HG02938 (cell line): Measurements from ENCODE around the gene B4GALNT4.
"Not testable (repeated sequence)": the region's sequence is repeated elsewhere in the genome, so short reads cannot be mapped to it uniquely, and the experiment has no call there.

ENCODE experiments used
- ATAC-seq: cut with Tn5 transposase; IDR thresholded peaks from one replicate; pipeline ENCODE4 v1.9.1; 2021; ENCODE audit warnings: mild to moderate bottlenecking, moderate library complexity; ENCODE audit not compliant: unreplicated experiment

The B4GALNT4 gene

DNA sequence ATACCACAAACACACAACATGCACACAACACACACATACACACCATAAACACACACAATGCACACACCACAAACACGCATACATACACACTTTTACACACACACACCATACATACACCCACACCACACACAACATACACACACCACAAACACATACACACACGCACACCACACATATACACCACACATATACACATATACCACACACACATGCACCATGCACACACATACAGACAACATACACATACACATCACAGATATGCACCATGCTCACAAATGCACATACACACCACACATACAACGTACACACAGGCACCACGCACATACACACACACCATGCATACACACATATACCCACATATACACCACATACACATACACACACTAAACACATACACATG is 11.7 kb upstream of the B4GALNT4 start:
- ATAC-seq, result no peak

DNA sequence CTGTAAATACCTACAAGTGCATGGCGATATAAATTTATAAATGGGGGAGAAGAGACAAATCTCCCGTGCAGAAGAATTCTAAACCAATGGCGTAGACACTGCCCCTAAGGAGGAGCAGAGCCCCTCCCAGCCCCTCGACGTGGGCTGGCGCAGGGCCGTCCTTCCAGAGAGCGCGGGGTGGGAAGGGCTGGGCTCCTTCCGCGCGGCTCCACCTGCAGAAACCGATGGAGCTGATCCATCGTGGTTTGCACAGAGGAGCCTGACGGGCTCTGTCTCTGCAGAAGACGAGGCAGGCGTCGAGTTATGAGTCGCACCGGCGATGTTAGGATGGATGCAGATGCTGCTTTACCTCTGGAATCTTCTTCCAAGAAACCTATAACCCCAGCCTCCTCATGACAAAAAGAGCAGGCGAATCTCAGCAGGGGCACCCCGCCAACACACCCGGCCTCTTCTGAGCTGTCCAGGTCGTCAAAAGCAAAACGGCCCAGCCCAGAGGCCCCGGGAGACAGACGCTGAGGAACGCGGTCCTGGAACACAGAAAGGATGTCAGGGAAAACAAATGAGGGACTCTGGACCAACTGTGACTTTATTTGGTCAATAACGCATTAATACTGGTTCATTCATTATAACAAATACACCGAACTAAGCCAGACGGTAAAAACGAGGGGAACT is 11.0 kb upstream of the B4GALNT4 start:
- ATAC-seq, result no peak

DNA sequence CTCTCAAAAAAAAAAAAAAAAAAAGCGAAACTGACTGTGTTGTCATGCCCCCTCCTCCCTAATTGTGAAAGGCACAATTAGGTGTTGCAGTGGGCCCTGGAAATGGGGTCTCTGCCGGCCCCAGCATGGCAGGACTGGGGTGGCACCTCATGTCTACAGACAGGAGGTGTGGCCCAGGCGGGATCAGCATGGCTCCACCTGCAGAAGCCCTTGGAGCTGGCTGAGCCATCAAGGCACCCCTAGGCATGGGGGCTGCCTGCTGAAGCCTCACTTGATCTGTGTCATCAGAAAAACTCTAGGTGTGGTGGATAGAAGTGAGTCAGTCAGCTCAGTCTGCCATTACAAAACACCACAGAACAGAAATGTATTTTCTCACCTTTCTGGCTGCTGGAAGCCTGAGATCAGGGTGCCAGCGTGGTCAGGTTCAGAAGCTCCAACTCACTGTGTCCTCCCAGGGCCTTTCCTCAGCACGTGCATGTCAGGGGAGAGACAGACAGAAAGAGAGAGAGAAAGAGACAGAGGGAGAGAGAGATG is 10.1 kb upstream of the B4GALNT4 start:
- ATAC-seq, result no peak

DNA sequence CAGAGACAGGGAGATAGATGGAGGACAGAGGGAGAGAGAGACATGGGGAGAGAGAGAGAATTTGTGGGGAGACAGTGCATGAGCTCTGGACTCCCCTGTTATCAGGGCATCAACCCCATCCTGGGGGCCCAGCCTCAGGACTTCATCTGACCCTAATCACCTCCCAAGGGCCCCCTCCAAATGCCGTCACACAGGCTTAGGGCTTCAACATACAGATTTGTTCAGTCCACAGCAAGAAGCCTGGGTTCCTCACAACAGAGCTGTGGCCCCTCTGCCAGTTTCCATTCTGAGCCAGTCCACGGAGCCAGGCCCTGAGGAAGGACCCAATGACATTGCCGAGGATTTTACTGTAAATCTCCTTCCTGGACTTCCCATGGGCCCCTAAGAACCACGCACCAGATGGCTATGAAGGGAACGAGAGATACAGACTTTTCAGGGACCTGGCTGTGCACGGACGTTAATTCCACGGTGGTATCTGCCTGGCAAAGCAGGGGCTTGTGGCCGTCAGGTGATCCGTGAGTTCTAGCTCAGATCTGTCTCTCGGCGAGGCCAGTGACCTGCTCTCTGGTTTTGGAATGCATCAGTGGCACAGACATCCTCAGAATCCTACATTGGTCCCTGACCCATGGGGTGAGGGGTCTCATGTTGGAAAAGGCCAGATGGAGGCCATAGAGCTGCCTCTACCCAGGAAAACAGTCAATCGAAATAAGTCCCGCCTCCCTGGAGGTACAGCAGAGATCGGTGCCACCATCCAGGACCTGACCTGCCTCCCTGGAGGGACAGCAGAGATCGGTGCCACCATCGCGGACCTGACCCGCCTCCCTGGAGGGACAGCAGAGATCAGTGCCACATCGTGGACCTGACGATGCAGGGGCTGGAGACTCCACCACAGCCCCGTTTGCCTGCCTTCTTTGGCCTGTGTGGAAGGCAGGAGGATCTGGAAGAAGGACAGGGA is 8.7 kb upstream of the B4GALNT4 start:
- ATAC-seq, result no peak

DNA sequence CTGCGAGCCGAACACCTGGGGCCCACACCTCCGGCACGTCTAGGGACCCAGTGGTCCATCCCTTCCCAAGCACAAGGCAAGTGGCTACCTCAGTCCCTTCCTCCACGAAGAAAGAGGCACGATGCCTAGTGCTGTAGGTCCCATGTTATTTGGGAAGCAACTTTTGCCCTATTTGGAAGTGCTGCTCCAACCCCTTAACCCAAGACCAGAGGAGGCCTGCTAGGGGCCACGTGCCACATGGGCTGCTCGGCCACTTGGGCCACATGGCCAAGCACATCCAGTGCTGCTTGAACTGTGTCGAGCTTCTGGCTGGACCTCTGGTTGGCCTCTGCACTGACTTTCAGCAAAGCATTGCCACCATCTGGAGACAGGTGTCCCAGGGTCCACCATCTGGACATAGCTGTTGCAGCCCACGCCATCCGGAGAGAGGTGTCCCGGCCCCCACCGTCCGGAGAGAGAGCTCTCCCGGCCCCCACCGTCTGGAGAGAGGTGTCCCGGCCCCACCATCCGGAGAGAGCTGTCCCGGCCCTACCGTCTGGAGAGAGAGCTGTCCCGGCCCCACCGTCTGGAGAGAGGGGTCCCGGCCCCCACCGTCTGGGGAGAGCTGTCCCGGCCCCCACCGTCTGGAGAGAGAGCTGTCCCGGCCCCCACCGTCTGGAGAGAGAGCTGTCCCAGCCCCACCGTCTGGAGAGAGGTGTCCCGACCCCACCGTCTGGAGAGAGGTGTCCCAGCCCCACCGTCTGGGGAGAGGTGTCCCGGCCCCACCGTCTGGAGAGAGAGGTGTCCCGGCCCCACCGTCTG is 6.5 kb upstream of the B4GALNT4 start:
- ATAC-seq, result no peak

DNA sequence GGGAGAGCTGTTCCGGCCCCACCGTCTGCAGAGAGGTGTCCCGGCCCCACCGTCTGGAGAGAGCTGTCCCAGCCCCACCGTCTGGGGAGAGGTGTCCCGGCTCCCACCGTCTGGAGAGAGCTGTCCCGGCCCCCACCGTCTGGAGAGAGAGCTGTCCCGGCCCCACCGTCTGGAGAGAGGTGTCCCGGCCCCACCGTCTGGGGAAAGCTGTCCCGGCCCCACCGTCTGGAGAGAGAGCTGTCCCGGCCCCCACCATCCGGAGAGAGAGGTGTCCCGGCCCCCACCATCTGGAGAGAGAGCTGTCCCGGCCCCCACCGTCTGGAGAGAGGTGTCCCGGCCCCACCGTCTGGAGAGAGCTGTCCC is 5.9 kb upstream of the B4GALNT4 start:
- ATAC-seq, result not testable (repeated sequence)

DNA sequence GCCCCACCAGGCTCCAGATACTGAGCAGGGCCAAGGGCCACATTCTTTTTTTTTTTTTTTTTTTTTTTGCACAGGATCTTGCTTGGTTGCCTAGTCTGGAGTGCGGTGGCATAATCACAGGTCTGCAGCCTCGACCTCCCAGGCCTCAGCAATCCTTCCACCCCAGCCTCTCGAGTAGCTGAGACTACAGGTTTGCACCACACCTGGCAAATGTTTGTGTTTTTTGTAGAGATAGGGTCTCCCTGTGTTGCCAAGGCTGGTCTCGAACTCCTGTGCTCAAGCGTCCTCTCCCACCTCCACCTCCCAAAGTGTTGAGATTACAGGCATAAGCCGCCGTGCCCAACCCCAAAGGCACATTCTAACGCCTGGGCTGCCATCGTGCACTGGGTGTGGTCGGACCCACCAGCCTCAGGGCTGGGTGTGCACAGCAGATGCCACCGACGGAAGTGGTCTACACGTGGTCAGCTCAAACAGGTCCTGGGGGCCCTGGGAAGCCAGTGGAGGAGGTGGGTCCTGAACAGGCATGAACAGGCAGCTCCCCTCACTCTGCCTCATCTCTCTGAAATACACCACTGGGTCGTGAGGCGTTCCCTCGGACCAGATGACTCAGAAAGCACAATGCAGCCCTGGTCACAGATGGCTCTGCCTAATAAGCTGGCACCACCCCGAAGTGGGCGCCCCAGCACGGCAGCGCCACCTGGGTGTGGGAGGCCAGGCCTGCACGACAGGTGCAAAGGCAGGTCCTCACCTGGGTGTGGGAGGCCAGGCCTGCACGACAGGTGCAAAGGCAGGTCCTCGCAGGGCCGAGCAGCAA is 5.1 kb upstream of the B4GALNT4 start:
- no peak for ATAC-seq

DNA sequence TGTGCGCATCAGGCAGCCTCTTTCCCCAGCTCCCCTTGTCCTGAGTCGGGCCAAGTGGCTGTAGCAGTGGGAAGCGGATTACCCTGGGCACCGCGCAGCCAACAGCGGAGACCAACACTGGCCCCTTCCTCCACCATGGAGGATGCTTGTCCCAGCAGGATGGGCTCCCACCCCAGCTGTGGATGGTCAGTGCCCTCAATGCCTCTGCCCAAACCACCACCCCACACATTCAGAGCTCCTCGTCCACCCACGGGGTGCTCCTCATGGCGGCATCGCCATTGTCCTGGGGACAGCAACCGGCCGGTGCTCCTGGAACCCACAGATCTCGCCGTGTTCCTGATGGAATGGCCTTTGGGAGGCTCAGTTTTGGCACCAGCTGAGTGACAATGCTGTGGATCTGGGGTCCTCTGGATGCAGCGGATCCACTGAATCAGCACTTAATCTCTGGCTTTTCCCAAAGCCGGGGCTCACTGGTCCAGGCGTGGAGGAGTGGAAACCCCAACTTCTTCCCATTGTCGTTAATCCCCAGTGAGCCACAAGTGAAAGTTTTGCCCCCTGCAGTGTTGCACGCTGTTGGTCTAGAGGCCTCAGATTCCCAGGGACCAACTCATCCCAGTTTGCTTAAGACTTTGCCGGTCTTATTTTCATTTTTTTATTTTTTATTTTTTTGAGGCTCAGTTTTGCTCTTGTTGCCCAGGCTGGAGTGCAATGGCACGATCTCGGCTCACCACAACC is 4.1 kb upstream of the B4GALNT4 start:
- ATAC-seq, result no peak

DNA sequence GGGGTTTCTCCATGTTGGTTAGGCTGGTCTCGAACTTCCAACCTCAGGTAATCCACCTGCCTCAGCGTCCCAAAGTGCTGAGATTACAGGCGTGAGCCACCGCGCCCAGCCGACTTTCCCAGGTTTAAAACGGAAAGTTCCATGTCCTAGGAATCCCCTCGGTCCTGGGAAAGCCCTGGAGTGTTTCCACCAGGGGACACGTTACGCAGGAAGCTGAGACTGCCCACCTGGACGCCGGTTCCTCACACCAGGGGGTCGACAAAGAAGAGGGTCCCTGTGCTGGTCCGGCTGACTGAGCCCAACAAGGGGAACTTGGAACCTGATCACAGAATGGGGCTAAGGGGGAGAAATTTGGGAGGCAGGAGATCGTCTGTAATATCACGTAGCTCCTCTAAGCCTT is 3.5 kb upstream of the B4GALNT4 start:
- no peak for ATAC-seq

DNA sequence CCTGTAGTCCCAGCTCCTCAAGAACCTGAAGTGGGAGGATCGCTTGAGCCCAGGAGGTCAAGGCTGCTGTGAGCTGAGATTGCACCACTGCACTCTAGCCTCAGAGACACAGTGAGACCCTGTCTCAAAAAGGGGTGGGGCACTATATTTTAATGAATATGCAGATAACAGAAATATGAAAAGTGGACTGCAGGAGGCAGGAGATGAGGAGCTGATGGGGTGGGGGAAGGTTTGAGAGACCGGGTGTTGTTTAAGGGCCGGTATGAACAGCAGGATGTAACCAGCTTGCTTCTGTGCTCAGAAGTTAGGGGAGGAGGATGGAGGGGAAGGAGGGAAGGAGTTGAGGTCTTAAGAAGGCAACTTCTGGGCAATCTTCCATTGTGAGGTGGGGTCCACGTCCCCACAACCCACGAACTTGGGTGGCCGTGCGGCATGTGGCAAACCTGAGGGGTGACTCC is 1.3 kb upstream of the B4GALNT4 start:
- no peak for ATAC-seq

DNA sequence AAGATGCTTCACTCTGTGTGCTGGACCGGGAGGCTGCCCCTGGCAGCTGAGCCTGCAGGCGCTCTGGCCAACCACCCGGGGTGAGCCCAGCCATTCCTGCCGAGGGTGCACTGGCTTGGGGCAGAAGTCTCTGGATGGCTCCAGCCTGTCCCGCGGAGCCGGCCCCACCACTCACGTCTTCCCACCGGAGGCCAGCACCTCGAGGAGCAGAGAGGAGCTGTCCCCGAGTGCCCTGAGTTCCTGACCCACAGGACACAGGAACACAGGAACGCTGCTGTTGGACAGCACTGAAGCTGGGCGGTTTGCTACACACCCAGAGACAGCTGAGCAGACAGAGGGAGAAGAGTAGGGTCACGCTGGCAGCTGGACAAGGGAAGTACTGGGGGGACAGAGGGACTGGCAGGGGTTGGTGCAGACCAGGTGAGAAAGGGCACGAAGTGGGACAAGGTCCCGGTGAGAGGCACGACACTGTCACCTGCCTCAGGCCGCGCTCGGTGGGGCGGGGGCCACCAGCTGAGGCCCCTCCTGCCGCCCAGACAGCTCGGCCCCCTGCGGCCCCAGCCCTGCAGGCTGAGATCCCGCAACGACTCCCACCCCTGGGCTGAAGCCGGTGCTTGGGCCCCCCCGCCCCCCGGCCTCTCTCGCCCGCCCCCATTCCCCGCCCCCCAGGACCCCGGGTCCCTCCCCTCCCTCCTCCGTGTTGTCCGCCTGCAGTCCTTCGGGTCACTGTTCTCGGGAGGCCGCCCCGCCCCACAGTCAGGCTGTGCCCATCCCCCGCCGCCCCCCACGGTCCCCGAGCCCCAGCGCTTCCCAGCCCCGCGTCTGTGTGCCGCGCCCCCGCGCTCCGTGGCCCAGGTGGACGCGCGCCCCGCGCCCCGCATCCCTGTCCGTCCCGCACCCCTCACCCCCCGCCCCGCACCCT is 624 bp upstream of the B4GALNT4 start:
- no peak for ATAC-seq

DNA sequence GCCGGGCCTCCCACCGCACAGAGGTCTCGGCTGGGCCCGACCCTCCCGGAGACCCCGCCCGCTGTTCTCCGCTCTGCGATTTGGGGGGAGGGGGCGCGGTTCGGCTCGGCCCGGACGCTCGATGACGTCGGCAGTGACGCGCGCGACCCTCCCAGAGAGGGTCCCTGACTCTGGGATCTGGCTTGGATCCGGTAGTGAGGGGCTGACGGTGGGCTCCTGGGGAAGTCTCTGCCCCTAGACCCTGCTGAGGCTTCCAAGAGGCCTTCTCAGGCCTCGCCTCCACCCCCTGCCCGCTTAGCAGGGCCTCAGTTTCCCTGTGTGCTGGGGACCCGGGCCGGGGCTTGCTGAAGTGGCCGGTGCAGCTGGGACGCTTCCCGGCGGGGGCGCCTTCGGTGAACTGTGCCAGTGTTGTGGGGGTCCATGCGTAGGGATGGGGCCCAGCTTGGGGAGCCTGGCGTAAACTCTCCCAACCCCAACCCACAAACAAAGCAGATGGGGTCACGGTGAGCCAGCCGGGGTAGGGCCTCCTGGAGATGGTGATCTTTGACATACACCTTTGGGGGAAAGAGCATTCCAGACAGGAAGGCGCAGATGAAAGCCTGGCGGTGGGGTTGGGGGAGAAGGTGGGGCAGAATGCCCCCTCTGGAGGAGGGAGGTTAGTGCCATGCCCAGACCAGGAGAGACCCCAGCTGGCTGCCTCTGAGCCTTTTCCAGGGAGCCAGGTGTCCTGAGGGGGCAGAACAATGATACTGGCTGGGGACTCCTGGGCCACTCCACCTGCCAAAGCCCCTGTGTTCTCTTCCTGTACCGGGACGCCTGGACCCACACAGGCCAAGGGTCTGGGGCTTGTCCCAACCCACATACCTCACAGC is 1.0 kb downstream of the B4GALNT4 start:
- no peak for ATAC-seq

DNA sequence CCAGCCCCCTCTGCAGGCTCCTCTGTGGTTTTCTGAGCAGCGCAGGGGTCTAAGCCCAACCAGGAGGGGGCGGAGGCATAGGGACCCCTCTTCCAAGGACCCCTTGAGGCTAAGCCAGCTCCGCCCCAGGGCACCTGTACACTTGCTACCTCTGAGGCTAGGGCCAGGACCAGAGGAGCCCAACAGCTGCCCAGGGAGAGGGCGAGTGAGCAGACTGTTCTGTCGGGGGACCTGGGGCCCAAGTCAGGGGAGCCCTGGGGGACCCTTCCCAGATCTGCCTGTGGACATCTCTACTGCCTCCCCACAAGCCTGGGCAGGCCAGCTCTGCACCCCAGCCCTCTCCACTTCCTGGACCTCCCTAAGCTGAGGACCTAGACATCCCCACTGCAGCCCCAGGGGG is 1.8 kb downstream of the B4GALNT4 start:
- ATAC-seq, result no peak

DNA sequence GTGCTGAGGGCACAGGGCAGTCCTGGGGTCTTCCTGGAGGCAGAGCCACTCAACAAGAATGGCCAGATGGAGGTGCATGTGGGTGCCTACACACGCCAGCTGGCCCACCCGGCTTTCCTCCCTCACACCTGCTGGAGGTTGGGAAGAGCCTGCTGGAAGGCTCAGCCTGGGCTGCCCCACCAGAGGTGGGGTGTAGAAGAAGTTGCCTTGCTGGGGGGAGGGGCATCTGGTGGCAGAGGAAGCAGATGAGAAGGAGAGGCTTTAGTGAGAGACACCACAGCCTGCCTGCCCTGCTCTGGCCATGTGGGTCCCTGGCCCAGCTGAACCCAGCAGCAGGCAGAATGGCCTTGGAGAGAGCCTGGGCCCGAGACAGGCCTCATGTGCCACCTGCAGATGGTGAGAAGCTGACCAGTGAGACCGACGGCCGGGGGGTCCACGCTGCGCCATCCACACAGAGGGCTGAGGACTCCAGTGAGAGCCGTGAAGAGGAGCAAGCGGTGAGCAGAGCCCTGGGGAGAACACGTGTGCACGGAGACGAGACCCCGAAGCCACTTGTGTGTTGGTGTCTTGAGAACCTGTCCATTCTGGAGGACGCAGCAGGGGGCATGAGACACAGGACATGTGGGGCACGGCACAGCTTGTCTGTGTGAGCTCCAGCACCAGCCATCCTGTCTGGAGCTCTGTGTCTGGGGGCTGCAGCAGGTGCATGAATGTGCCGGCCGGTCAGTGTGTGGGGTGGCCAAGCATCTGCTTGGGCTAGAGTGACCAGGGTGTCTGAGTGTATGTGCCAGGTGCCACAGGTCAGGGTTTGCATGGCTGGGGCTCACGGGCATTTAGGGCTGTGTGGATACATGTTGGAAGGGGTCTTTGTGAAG is 2.7 kb downstream of the B4GALNT4 start:
- ATAC-seq, result no peak

DNA sequence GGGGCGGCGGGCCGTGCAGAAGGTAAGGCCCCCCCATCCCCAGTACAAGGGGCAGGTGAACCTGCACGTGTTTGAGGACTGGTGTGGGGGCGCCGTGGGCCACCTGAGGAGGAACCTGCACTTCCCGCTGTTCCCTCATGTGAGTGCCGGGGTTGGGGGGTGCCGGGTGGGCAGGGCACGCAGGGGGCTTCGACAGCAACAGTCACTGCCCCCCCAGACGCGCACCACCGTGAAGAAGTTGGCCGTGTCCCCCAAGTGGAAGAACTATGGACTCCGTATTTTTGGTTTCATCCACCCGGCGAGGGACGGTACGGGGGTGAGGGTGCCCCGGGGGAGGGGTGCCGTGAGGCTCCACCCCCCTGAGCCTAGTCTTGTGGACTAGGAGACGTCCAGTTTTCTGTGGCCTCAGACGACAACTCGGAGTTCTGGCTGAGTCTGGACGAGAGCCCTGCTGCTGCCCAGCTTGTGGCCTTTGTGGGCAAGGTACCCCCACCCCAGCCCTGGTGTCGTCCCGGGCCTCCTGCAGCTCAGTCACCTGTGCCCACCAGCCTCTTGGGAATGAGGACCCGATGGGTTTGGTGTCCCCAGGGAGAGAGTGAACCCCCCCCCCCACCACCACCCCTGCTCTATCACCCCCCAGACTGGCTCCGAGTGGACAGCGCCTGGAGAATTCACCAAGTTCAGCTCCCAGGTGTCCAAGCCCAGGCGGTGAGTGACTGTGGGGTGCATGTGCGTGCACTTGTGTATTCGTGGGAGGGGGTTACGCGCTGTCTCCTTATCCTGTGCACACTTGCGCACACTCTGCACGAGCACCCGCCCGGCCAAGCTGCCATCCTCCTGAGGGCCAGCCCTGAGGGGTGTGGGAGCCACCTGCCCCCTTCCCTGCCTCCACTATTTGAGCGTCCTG is 3.8 kb downstream of the B4GALNT4 start:
- no peak for ATAC-seq
